Upper lobe of left lung (tissue), 6 donors: Measurements from ENCODE around the gene TMCO4. TPM values are rescaled to one million over a fixed set of nuclear protein-coding genes. Genes with fewer than 3 reads are reported as not detected.
"Not testable (repeated sequence)": the region's sequence is repeated elsewhere in the genome, so short reads cannot be mapped to it uniquely, and the experiment has no call there.

ENCODE experiments used
- ATAC-seq, 2 donors: fragments of 200-7000 bp; cut with Tn5 transposase; one replicate each; pipeline ENCODE4 v1.9.1; 2022; ENCODE audit warnings: mild to moderate bottlenecking in 2 of 2, moderate library complexity in 2 of 2; ENCODE audit not compliant: low FRiP score in 2 of 2
- DNase-seq, 2 donors: peaks; one replicate each; pipeline ENCODE4 v3.0.0-alpha.2; 2019 to 2020
- H3K27ac ChIP-seq, 4 donors: fragments of 200-600 bp; sonication (generic); one replicate each; pipeline ENCODE4 v1.5.1; 2016 to 2019
- H3K27me3 ChIP-seq, 4 donors: fragments of 200-600 bp; sonication (generic); one replicate each; pipeline ENCODE4 v1.5.1; 2017 to 2019
- H3K36me3 ChIP-seq, 4 donors: fragments of 200-600 bp; sonication (generic); one replicate each; pipeline ENCODE4 v1.5.1; 2016 to 2019
- H3K4me1 ChIP-seq, 4 donors: fragments of 200-600 bp; sonication (generic); one replicate each; pipeline ENCODE4 v1.5.1; 2018 to 2019
- H3K4me3 ChIP-seq, 4 donors: fragments of 200-600 bp; sonication (generic); one replicate each; pipeline ENCODE4 v1.5.1; 2017 to 2019; ENCODE audit warnings: mild to moderate bottlenecking in 2 of 4, moderate library complexity in 1 of 4
- H3K9me3 ChIP-seq, 4 donors: fragments of 200-600 bp; sonication (generic); one replicate each; pipeline ENCODE4 v1.5.1; 2018 to 2019
- CTCF ChIP-seq, 6 experiments: fragments of 450-650 bp in 4 of 6; fragments of 200-600 bp in 2 of 6; sonication (generic) in 2 of 6; IDR thresholded peaks; one replicate each; pipeline ENCODE4 v1.5.1; 2016 to 2019; ENCODE audit warnings: antibody characterized with exemption in 6 of 6
- EP300 ChIP-seq, 4 donors: sonication (generic); formaldehyde crosslinking; IDR thresholded peaks; one replicate each; pipeline ENCODE4 v1.5.1; 2017; ENCODE audit warnings: antibody characterized with exemption in 4 of 4, control low read depth in 2 of 4
- POLR2A ChIP-seq, 4 donors: fragments of 450-650 bp; IDR thresholded peaks; one replicate each; pipeline ENCODE4 v1.5.1; 2016 to 2017; ENCODE audit warnings: antibody characterized with exemption in 4 of 4, mild to moderate bottlenecking in 2 of 4
- POLR2AphosphoS5 ChIP-seq, 2 donors: sonication (generic); formaldehyde crosslinking; IDR thresholded peaks; one replicate each; pipeline ENCODE4 v1.5.1; 2017; ENCODE audit warnings: antibody characterized with exemption in 2 of 2
- WGBS, 2 donors: methylation state at CpG; one replicate each; pipeline ENCODE4 v1.1.5; 2017 to 2018; 5-methylcytosine and 5-hydroxymethylcytosine counted together
- total RNA-seq, 6 donors: library from RNA; depleted of rRNA in 4 of 6; stranded (reverse); fragments of >200 nt in 4 of 6; gene quantifications; one replicate each; pipeline versions ENCODE4 v1.1.0 to v1.2.1, GENCODE V29; 2016 to 2021
- donor health status: DM: no; HTN: no; CAD: no; lungs with moderate emphysema.
- donor health status: DM: no; HTN: yes; CAD: no; lungs with severe emphysema.

Gene TMCO4
- total RNA-seq, 6 donors from 2014 or later: 19.1 to 46.1 (median 24.9) TPM

- no peak for ATAC-seq
- no peak overlapping the region for H3K27ac ChIP-seq
- H3K9me3 ChIP-seq: no peaks in the 10 kb centered on the region
- no peak for DNase-seq
- peaks cover 0 to 12% (median 2%) of the 10 kb centered on the region in 4 donors for H3K36me3 ChIP-seq
- TF ChIP-seq POLR2AphosphoS5 (IDR thresholded peaks at IDR 0.05): no peak
- no peak for TF ChIP-seq POLR2A (IDR thresholded peaks at IDR 0.05)
- TF ChIP-seq EP300 (IDR thresholded peaks at IDR 0.05): no peak
- no peak for TF ChIP-seq CTCF (IDR thresholded peaks at IDR 0.05)
- no peaks in the 10 kb centered on the region for H3K27me3 ChIP-seq
- no peaks in the 10 kb centered on the region for H3K4me1 ChIP-seq
- 79 to 87% methylated on average over 4 of the region's 4 CpGs for WGBS, 2 donors
- no peak overlapping the region for H3K4me3 ChIP-seq
Measured at GRCh38 chr1:19792237-19793002, 7.3 kb downstream of the TMCO4 start.

- H3K36me3 ChIP-seq: peaks cover 0 to 23% (median 11%) of the 10 kb centered on the region in 4 donors
- not testable (repeated sequence) for H3K4me3 ChIP-seq, DNase-seq, H3K4me1 ChIP-seq, ATAC-seq, H3K9me3 ChIP-seq, H3K27me3 ChIP-seq, H3K27ac ChIP-seq
- 76 to 87% methylated on average over 9 of the region's 9 CpGs for WGBS, 2 donors
Measured at GRCh38 chr1:19790061-19790975, 9.4 kb downstream of the TMCO4 start.

- Histone ChIP-seq H3K27me3 (no peaks in the 10 kb centered on the region), H3K9me3 (no peaks in the 10 kb centered on the region), H3K4me3 (no peak overlapping the region), H3K36me3 (peaks cover 0 to 32% (median 11%) of the 10 kb centered on the region in 4 donors), H3K27ac (no peak overlapping the region), H3K4me1 (peaks cover 0 to 4% (median 0%) of the 10 kb centered on the region in 4 donors)
- DNase-seq (peak; percentile 32 to 54), ATAC-seq (peak; percentile 14 to 45)
- TF ChIP-seq POLR2AphosphoS5 (IDR thresholded peaks at IDR 0.05) (no peak), CTCF (IDR thresholded peaks at IDR 0.05) (no peak)
- 45 to 61% methylated on average over 9 of the region's 9 CpGs for WGBS, 2 donors
Measured at GRCh38 chr1:19786988-19787423, 12.7 kb downstream of the TMCO4 start.

GRCh38 chr1:19785660-19786059, 14.1 kb downstream of the TMCO4 start:
- H3K36me3 ChIP-seq: peaks cover 0 to 29% (median 12%) of the 10 kb centered on the region in 4 donors
- peaks cover 0 to 4% (median 0%) of the 10 kb centered on the region in 4 donors for H3K4me1 ChIP-seq
- H3K27me3 ChIP-seq: no peaks in the 10 kb centered on the region
- TF ChIP-seq POLR2AphosphoS5 (IDR thresholded peaks at IDR 0.05) (no peak), POLR2A (IDR thresholded peaks at IDR 0.05) (no peak), CTCF (IDR thresholded peaks at IDR 0.05) (no peak), EP300 (IDR thresholded peaks at IDR 0.05) (no peak)
- H3K27ac ChIP-seq: no peak overlapping the region
- no peaks in the 10 kb centered on the region for H3K9me3 ChIP-seq
- DNase-seq (no peak), ATAC-seq (no peak)
- no peak overlapping the region for H3K4me3 ChIP-seq
- 72 to 83% methylated on average over 4 of the region's 4 CpGs for WGBS, 2 donors

- no peak for TF ChIP-seq POLR2A (IDR thresholded peaks at IDR 0.05)
Measured at GRCh38 chr1:19780267-19780877, 19.3 kb downstream of the TMCO4 start.

More at GRCh38 chr1:19780267-19780877, 19.3 kb downstream of the TMCO4 start:
- DNase-seq (peak in 1 of 2 donors; percentile 34), ATAC-seq (no peak)
- Histone ChIP-seq H3K9me3 (no peaks in the 10 kb centered on the region), H3K27ac (no peak overlapping the region), H3K27me3 (no peaks in the 10 kb centered on the region), H3K36me3 (peaks cover 3 to 50% (median 29%) of the 10 kb centered on the region in 4 donors), H3K4me3 (no peak overlapping the region), H3K4me1 (no peaks in the 10 kb centered on the region)
- 86 to 90% methylated on average over 4 to 11 of the region's 11 CpGs for WGBS, 2 donors
